DMS153 (cell line): Measurements from ENCODE around the gene TMEM63B.
"Not testable (repeated sequence)": the region's sequence is repeated elsewhere in the genome, so short reads cannot be mapped to it uniquely, and the experiment has no call there.

Experiments
- DNase-seq: peaks from one replicate; lab custom pipeline; 2025; lab: John Stamatoyannopoulos, UW

TMEM63B gene

GRCh38 chr6:44127186-44128019 is at the start of gene TMEM63B, which contains the start of gene MRPL14:
Gene TMEM63B (plus strand): TSS chr6:44127554. CDS start chr6:44134585, 7,031 bp downstream.
Gene MRPL14 (minus strand): TSS chr6:44127452. CDS start chr6:44116611, 10,841 bp downstream.
- peak; percentile 62 for DNase-seq

DNA sequence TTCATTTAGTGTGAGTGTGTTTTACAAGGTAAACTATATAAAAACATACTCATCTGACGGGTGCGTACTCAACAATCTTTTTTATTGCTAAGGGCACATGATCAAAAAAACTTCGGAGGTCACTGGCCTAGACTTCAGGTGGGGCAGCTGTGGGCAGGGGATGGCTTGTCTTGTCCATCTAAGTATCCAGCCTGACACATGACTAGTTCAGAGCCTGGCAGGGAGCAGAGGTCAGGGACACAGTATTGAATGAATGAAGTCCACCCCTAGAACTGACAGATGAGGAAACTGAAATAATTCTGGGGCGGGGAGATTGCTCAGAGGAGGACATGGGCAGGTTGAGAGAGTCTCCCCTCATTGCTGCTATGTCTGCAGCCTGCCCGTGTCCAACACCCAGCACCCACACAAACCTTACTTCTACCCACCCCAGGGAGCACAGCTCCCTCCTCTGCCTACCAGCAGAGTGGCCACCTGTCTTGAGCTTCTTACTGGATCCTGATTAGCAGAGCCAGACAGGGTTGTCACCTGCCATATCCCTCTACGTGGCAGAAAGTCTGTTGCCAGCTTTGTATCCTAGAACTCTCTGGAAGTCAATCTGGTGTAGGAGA is 49.0 kb upstream of the TMEM63B start:
- no peak for DNase-seq

- no peak for DNase-seq
These were observed 48.3 kb upstream of the TMEM63B start for GRCh38 chr6:44078827-44079671.

- no peak for DNase-seq
These were observed 47.7 kb upstream of the TMEM63B start for GRCh38 chr6:44079672-44080071.

DNA sequence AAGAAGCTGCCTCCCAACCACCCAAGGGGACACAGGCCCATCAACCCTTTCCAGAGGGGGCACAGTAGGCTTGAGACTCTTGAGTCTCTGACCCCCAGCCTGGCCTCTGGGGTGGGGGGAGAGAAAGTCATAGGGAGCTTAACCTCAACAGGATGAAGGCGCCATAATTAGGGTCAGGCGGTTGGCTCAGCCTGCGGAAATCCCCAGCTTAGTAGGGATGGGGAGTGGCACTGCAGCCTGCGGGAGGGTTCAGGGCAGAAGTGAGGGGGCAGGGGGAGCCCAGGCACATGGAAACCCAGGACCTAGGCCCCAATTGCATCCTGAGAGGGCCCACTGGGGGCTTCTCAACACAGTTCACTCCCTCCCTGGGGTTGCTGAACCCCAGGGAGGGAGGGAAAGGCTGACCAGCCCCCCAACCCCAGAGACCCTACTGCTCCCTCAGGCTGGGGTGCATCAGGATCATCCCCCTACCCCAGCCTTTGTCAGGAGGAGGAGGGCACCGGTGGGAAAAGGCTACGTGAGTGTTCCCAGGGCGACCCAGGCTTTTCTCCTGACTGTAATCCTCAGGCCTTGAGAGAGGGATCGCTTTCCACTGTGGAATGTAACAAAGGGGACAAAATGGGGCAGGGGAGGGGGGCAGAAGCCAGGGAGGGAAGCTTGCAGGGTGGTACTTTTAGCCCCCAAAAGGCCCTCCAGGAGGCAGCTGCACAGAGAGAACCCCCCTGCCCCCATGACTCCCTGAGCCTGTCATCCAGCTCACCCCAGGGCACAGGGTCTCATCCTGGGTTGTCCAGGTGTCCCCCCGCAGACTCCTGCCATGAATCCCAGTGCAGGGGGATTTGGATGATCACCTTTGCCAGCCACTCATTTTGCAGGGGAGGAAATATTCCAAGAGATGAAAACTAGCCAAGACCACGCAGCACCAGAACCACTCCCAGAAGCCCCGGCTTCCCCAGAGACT is 46.5 kb upstream of the TMEM63B start:
- DNase-seq: no peak

GRCh38 chr6:44081753-44082152 is 45.6 kb upstream of the TMEM63B start:
- DNase-seq: no peak

GRCh38 chr6:44082872-44083321 is 44.5 kb upstream of the TMEM63B start:
- DNase-seq: no peak

- DNase-seq: no peak
These were observed 42.9 kb upstream of the TMEM63B start for GRCh38 chr6:44084231-44085014.

GRCh38 chr6:44085219-44085618 is 42.1 kb upstream of the TMEM63B start:
- DNase-seq: no peak

DNA sequence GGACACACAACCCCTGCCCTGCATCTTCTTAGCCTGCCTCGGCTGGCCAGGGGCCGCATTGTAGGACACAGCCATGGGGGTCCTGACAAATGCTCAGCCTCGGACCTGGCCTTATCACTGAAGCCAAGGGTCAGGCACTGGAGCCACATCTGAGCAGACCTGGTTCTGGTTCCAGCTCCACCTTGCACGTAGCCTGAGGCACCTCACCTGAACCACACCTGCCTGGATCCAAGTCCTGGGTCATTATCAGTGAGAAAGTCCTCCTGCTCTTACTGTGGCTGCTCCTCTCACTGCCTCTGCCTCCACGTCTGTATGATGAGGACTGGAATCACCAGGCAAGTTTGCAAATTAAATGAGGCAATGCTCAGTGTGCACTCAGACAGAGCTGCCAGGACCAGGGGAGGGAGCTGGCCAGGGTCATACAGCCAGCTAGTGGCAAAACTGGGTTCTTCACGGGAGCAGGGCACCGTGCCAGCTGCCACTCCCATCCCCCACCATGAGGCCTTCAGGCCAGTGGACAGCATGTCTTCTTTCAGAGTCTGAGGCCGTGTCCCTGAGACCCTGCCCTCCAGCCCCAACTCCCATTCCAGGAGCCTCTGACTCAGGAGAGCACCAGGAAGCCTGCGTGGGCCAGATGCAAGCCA is 40.3 kb upstream of the TMEM63B start:
- peak; percentile 1 for DNase-seq

DNA sequence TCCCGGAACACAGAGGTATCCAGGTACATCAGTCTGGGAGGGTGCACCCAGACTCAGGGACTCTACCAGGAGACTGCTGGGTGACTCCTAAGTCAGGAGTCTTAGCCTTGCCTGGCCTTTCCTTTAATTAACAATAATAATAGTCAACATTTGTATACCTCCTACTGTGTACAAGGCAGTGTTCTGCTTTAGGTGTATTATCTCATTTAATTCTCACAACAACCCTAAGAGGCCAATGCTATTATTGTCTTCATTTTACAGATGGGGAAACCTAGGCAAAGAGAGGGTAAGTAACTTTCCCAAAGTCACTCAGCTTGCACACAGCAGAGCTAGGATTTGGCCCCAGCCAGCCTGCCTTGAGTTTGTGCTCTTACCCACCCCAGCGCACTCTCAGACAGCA is 39.7 kb upstream of the TMEM63B start:
- no peak for DNase-seq

GRCh38 chr6:44088827-44089590 is 38.3 kb upstream of the TMEM63B start:
- no peak for DNase-seq

- no peak for DNase-seq
These were observed 36.9 kb upstream of the TMEM63B start for GRCh38 chr6:44090465-44090864.

GRCh38 chr6:44091356-44091755 is 36.0 kb upstream of the TMEM63B start:
- not testable (repeated sequence) for DNase-seq

DNA sequence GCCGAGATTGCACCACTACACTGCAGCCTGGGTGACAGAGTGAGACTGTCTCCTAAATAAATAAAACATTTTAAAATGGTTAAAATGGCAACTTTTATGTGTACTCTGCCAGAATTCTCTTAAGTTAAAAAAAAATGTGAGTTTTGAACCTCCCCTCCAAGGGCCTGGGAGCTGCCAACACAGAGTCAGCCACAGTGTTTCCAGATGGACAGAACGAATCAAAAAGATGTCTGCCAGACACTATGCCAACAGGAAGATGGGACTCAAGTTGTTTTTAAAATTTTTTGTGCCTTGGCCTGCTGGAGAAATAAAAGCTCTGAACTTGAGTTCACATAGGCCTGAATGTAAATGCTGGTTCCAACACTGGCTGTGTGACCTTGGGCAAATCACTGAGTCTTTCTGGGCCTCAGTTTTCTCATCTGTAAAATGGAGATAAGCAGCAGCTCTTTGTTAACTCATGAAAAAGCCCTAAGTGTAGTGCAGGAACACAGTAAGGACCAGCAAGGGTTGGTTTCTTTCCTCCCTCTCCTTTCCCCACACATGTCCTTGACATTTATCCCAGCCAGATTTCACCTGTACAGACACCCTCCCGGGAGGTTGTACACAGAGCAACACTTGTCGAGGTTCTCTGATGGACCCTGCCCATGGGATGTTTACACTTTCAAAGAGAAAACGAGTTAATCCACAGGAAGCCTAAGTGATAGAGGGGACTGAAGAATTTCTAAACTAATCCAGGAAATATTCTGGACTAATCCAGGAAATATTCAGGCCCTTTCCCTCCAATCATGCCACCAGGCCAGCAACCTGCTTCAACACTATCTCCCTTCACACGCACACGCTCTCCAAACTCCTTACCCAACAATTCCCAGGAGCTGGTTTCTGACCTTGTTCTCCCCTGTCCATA is 35.1 kb upstream of the TMEM63B start:
- no peak for DNase-seq

DNA sequence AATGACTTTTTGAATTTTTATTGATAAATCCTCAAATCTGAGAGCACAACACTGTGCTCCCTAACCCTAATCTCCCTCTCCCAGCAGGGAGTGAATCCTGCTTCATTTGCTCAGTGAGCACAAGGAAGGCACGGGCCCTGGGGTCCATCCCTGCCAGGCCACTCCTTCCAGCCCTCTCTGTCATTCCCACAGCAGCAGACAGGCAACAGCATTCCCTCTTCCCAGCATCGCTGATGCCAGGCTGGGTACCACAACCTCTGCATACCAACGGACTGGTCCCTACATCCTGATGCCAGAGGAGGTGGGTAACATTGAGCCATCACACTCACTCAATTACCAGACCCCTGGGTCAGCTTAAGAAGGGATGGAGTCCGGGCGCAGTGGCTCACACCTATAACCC is 34.3 kb upstream of the TMEM63B start:
- DNase-seq: no peak

GRCh38 chr6:44093750-44094402 is 33.5 kb upstream of the TMEM63B start:
- no peak for DNase-seq
